BE2C (cell line): ENCODE results near the gene SNX32.
A peak's percentile ranks its signal among the peaks of the same experiment; 100 is the strongest.

Experiments used
- DNase-seq: peaks from one replicate; pipeline ENCODE4 v3.0.0-alpha.2; 2020
- H3K27me3 ChIP-seq: fragments of 250-450 bp; sonication (Bioruptor Pico); 2 replicates; pipeline ENCODE4 v1.5.1; 2020; ENCODE audit warnings: mild to moderate bottlenecking
- H3K36me3 ChIP-seq: fragments of 250-450 bp; sonication (Bioruptor Pico); 2 replicates; pipeline ENCODE4 v1.5.1; 2020; ENCODE audit warnings: mild to moderate bottlenecking
- H3K4me1 ChIP-seq: fragments of 250-450 bp; sonication (Bioruptor Pico); 2 replicates; pipeline ENCODE4 v1.5.1; 2020
- H3K4me3 ChIP-seq: 2 replicates; pipeline ENCODE4 v1.5.1; 2011; ENCODE audit warnings: low read depth, low read length
- H3K9me3 ChIP-seq: fragments of 250-450 bp; sonication (Bioruptor Pico); 2 replicates; pipeline ENCODE4 v1.5.1; 2020
- CTCF ChIP-seq: IDR thresholded peaks from 2 replicates; pipeline ENCODE4 v1.5.1; 2012; ENCODE audit warnings: mild to moderate bottlenecking, low read depth, low read length

The SNX32 gene

GRCh38 chr11:65882120-65883057 lies 48.6 kb downstream of the SNX32 start:
- Histone ChIP-seq H3K4me1 (no peaks in the 10 kb centered on the region), H3K9me3 (no peaks in the 10 kb centered on the region), H3K36me3 (peaks cover 35% of the 10 kb centered on the region), H3K27me3 (no peaks in the 10 kb centered on the region), H3K4me3 (no peak overlapping the region)
- no peak for TF ChIP-seq CTCF
- no peak for DNase-seq

GRCh38 chr11:65883058-65883761 lies 49.4 kb downstream of the SNX32 start:
- no peak for TF ChIP-seq CTCF
- Histone ChIP-seq H3K36me3 (peaks cover 35% of the 10 kb centered on the region), H3K4me1 (no peaks in the 10 kb centered on the region), H3K27me3 (no peaks in the 10 kb centered on the region), H3K9me3 (no peaks in the 10 kb centered on the region), H3K4me3 (no peak overlapping the region)
- DNase-seq = no peak

GRCh38 chr11:65883786-65884715 lies 50.3 kb downstream of the SNX32 start:
- H3K4me1 ChIP-seq = no peaks in the 10 kb centered on the region
- H3K27me3 ChIP-seq = no peaks in the 10 kb centered on the region
- no peaks in the 10 kb centered on the region for H3K9me3 ChIP-seq
- TF ChIP-seq CTCF = no peak
- H3K36me3 ChIP-seq = peaks cover 35% of the 10 kb centered on the region
- no peak for DNase-seq
- H3K4me3 ChIP-seq = no peak overlapping the region

GRCh38 chr11:65884716-65885092 lies 50.9 kb downstream of the SNX32 start:
- TF ChIP-seq CTCF = peak; percentile 100
- Histone ChIP-seq H3K9me3 (no peaks in the 10 kb centered on the region), H3K36me3 (peaks cover 35% of the 10 kb centered on the region), H3K27me3 (no peaks in the 10 kb centered on the region), H3K4me3 (no peak overlapping the region), H3K4me1 (peaks cover 3% of the 10 kb centered on the region)
- peak; percentile 84 for DNase-seq

- Histone ChIP-seq H3K4me3 (no peak overlapping the region), H3K36me3 (peaks cover 35% of the 10 kb centered on the region), H3K9me3 (no peaks in the 10 kb centered on the region), H3K4me1 (peaks cover 8% of the 10 kb centered on the region), H3K27me3 (no peaks in the 10 kb centered on the region)
- DNase-seq = no peak
- TF ChIP-seq CTCF = no peak
These were observed 51.5 kb downstream of the SNX32 start for GRCh38 chr11:65885231-65885630.
